Mucosa of descending colon (tissue), 3 donors: Measurements from ENCODE around the gene TMED5. TPM values are rescaled to one million over a fixed set of nuclear protein-coding genes. Genes with fewer than 3 reads are reported as not detected.
A peak's percentile ranks its signal among the peaks of the same experiment; 100 is the strongest.

Experiments used
- ATAC-seq: fragments of 200-7000 bp; cut with Tn5 transposase; one replicate; pipeline ENCODE4 v1.9.1; 2020; ENCODE audit warnings: mild to moderate bottlenecking, moderate library complexity
- DNase-seq, 3 donors: peaks; one replicate each; pipeline ENCODE4 v3.0.0-alpha.2; 2020
- H3K36me3 ChIP-seq: fragments of 200-600 bp; one replicate; pipeline ENCODE4 v1.8.0; 2021; ENCODE audit warnings: low read depth, mild to moderate bottlenecking
- H3K4me1 ChIP-seq: fragments of 200-600 bp; one replicate; pipeline ENCODE4 v1.8.0; 2021; ENCODE audit warnings: low read depth, mild to moderate bottlenecking
- H3K4me3 ChIP-seq: fragments of 200-600 bp; one replicate; pipeline ENCODE4 v1.8.0; 2021; ENCODE audit warnings: mild to moderate bottlenecking
- H3K9me3 ChIP-seq: fragments of 200-600 bp; one replicate; pipeline ENCODE4 v1.8.0; 2021; ENCODE audit warnings: mild to moderate bottlenecking
- intact Hi-C, 2 donors: fragments of 100-400 bp; cut with DNase I in 1 of 2; cut with micrococcal nuclease in 1 of 2; formaldehyde crosslinking; loops; one replicate each; pipeline versions ENCODE4 v1.11.0 to v1.11.1; 2022; cut with DNase I, micrococcal nuclease
- total RNA-seq, 3 donors: library from RNA; stranded (reverse); fragmentation: NEBNext Ultra II Directional in 2 of 3; extraction: Animal tissue kit (Norgen Biotek cat#: 25700) in 2 of 3; gene quantifications; one replicate each; pipeline versions ENCODE4 v1.2.1 to v1.2.4, GENCODE V29; 2021 to 2023
- TF ChIP-seq, protein P1 (sequence below): fragments of 200-600 bp; IDR thresholded peaks from one replicate; pipeline ENCODE4 v1.8.0; 2022; ENCODE audit warnings: antibody characterized with exemption, mild to moderate bottlenecking
- donor health status: DM: no; HTN: no; CAD: no; lungs with moderate emphysema.
- donor health status: DM: no; HTN: no; CAD: no.
- donor health status: DM: no; HTN: yes; CAD: no.

Gene TMED5
- total RNA-seq, 3 donors from 2014 or later = 45.1 to 47.6 (median 45.7) TPM

DNA sequence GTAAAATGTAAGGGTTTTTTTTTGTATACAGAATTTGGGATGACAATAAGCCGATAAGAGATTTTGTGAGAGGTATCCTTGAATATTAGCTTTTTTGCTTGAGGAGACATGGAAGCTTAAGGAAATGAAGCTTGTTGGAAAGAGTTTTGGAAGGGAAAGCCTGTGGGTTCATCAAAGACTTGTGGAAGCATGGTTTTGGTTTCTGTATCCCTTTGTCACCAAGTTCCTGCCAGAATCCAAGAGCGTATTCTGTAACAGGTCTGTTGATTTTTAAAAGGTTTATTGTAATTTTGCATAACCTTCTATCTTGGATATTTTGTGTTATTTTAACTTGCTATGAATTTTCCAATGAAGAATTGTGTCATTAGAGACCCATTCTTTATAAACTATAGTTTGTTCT, 38.1 kb downstream of the TMED5 start:
- H3K36me3 ChIP-seq = no peaks in the 10 kb centered on the region
- TF ChIP-seq, protein P1, sequence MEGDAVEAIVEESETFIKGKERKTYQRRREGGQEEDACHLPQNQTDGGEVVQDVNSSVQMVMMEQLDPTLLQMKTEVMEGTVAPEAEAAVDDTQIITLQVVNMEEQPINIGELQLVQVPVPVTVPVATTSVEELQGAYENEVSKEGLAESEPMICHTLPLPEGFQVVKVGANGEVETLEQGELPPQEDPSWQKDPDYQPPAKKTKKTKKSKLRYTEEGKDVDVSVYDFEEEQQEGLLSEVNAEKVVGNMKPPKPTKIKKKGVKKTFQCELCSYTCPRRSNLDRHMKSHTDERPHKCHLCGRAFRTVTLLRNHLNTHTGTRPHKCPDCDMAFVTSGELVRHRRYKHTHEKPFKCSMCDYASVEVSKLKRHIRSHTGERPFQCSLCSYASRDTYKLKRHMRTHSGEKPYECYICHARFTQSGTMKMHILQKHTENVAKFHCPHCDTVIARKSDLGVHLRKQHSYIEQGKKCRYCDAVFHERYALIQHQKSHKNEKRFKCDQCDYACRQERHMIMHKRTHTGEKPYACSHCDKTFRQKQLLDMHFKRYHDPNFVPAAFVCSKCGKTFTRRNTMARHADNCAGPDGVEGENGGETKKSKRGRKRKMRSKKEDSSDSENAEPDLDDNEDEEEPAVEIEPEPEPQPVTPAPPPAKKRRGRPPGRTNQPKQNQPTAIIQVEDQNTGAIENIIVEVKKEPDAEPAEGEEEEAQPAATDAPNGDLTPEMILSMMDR = no peak
- H3K4me3 ChIP-seq = no peak overlapping the region
- ATAC-seq (no peak), DNase-seq (no peak)
- intact Hi-C loops = no loop called here
- H3K9me3 ChIP-seq = no peaks in the 10 kb centered on the region
- no peaks in the 10 kb centered on the region for H3K4me1 ChIP-seq

DNA sequence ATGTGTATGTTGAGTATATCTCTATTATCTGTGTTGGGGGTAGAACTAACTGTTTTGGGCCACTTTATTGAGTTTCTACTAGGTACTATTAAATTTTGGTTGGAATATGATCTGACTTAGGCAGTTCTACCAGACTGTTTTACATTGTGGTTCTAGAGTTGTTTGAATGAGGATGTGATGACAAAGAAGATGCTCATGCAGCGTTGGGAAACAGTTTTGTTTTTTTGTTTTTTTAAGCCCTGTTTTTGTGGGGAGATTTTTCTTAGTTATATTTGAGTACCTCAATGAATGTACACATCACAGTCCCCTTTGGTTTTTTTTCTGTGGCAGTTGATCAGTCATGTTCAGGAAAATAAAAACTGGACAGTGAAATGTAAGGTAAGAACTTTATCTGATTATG, 40.1 kb downstream of the TMED5 start:
- Histone ChIP-seq H3K4me3 (no peak overlapping the region), H3K4me1 (no peaks in the 10 kb centered on the region), H3K9me3 (no peaks in the 10 kb centered on the region), H3K36me3 (no peaks in the 10 kb centered on the region)
- intact Hi-C loops = no loop called here
- ATAC-seq (no peak), DNase-seq (no peak)
- TF ChIP-seq, protein P1 = no peak

DNA sequence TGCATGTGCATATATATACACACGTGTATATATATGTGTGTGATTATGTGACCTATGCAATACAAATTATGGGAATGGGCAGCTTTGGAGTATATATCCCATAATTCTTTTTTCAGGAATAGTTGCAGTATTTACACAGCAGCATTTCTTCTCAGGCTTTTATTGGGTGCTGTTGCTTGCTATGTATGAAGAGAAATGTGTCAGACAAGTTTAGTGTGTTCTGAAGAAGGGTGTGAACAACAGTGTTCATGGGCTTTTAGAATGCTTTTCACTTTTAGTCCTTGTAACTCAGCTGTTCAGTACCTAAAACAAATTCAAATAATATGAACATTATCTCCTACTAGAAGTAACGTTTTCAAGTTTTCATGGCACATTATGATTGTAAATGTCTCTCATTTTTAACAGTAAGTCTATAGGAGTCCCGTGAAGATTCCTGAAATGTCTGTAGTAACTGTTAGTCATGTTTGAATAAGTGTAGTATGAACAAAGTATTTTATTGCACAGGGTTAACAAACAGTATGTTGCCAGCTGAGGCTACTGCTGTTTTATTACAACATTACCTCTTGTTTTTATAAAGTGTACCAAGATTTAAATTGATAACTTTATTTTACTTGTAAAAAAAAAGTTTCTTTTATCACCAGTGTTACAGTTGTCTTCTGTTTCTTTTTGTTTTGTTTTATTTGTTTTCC, 42.5 kb downstream of the TMED5 start:
- TF ChIP-seq, protein P1 = no peak
- ATAC-seq = peak; percentile 76
- Histone ChIP-seq H3K36me3 (no peaks in the 10 kb centered on the region), H3K9me3 (no peaks in the 10 kb centered on the region), H3K4me3 (no peak overlapping the region), H3K4me1 (no peaks in the 10 kb centered on the region)
- intact Hi-C loops = no loop called here
- DNase-seq = no peak

DNA sequence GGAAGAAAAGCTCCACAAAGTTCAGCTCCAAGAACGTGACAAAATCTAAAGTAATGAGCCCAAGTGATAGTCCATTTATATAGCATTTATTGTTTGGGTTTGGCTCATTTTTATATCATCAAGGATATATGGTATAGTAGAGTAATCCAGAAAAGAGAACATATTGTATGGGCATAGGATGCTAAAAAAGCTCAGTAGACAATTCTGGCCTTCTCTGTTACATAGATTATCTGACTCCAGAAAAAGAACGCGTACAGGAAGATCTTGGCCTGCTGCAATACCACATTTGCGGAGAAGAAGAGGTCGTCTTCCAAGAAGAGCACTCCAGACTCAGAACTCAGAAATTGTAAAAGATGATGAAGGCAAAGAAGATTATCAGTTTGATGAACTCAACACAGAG, 43.8 kb downstream of the TMED5 start:
- DNase-seq (no peak), ATAC-seq (no peak)
- no peaks in the 10 kb centered on the region for H3K9me3 ChIP-seq
- TF ChIP-seq, protein P1 = no peak
- no peaks in the 10 kb centered on the region for H3K36me3 ChIP-seq
- intact Hi-C loops = no loop called here
- no peak overlapping the region for H3K4me3 ChIP-seq
- peaks cover 7% of the 10 kb centered on the region for H3K4me1 ChIP-seq

DNA sequence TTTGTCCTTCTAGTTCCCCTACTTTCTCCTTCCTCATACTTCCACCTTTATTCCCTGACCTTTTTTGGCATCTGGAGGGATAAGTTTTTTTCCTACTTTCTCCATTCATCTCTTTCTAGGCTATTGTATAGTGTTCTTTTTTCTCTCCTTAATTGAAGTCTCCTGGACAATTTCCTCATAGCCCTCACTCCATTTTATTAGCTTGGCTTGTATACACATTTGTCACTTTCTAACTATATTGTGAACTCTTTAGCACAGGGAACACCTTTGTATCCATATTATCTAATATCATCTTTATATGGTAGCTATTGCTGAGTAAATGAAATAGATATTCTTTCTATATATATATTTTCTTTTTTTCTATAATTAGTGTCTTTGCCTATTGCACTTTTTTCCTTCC, 47.6 kb downstream of the TMED5 start:
- H3K4me3 ChIP-seq = no peak overlapping the region
- H3K4me1 ChIP-seq = peaks cover 7% of the 10 kb centered on the region
- DNase-seq = no peak
- TF ChIP-seq, protein P1 = no peak
- ATAC-seq = peak; percentile 73
- intact Hi-C loops = no loop called here
- H3K36me3 ChIP-seq = no peaks in the 10 kb centered on the region
- no peaks in the 10 kb centered on the region for H3K9me3 ChIP-seq
